Right cardiac atrium (tissue), 5 donors: Measurements from ENCODE around the gene SV2C. TPM values are rescaled to one million over a fixed set of nuclear protein-coding genes. Genes with fewer than 3 reads are reported as not detected.
A peak's percentile ranks its signal among the peaks of the same experiment; 100 is the strongest.
"Not testable (repeated sequence)": the region's sequence is repeated elsewhere in the genome, so short reads cannot be mapped to it uniquely, and the experiment has no call there.

ENCODE experiments used
- ATAC-seq, 2 donors: fragments of 200-7000 bp; cut with Tn5 transposase; one replicate each; pipeline versions ENCODE4 v1.8.0 to v1.9.1; 2020; ENCODE audit warnings: moderate library complexity in 2 of 2, mild to moderate bottlenecking in 1 of 2
- DNase-seq, 3 donors: peaks; one replicate each; pipeline ENCODE4 v3.0.0-alpha.2; 2020
- H3K27ac ChIP-seq: one replicate; pipeline ENCODE4 v1.5.1; 2013; ENCODE audit warnings: mild to moderate bottlenecking, low read length, control low read depth, moderate library complexity
- H3K27me3 ChIP-seq: one replicate; pipeline ENCODE4 v1.6.1; 2013; ENCODE audit not compliant: control insufficient read depth, insufficient read depth
- H3K4me1 ChIP-seq: one replicate; pipeline ENCODE4 v1.6.1; 2013; ENCODE audit warnings: low read length; ENCODE audit not compliant: control insufficient read depth, insufficient read depth
- H3K4me3 ChIP-seq: one replicate; pipeline ENCODE4 v1.5.1; 2013; ENCODE audit warnings: low read length, control low read depth
- H3K9me3 ChIP-seq: one replicate; pipeline ENCODE4 v1.6.1; 2013; ENCODE audit warnings: low read length; ENCODE audit not compliant: control insufficient read depth
- WGBS: extraction: QIAGEN DNeasy Blood & Tissue Kit; methylation state at CpG from one replicate; pipeline ENCODE4 v1.1.7; 2013; 5-methylcytosine and 5-hydroxymethylcytosine counted together
- intact Hi-C, 4 donors: fragments of 100-400 bp; cut with DNase I; formaldehyde crosslinking; loops; one replicate each; pipeline versions ENCODE4 v1.11.0 to v1.14.0; 2022 to 2023
- polyA plus RNA-seq: library from polyadenylated mRNA; stranded (reverse); fragments of 200-250 nt; gene quantifications from one replicate; pipeline ENCODE4 v1.2.3, GENCODE V29; 2013
- total RNA-seq, 4 donors: library from RNA; stranded (reverse); fragmentation: NEBNext Ultra II Directional; extraction: Animal tissue kit (Norgen Biotek cat#: 25700); gene quantifications; one replicate each; pipeline ENCODE4 v1.2.1, GENCODE V29; 2021
- donor health status: healthy with polysubstance abuse.
- donor health status: DM: no; HTN: yes; CAD: no.
- donor health status: DM: no; HTN: no; CAD: no.
- donor health status: DM: no; HTN: yes; CAD: no; lungs with severe emphysema.
- donor health status: DM: yes; HTN: yes; CAD: no.

SV2C gene
- total and polyA plus RNA-seq, 5 donors = 0.02 to 0.88 (median 0.11) TPM; not detected in 1

GRCh38 chr5:76345582-76345981 is 262.4 kb downstream of the SV2C start:
- Histone ChIP-seq H3K27ac (no peak overlapping the region), H3K4me1 (no peaks in the 10 kb centered on the region), H3K4me3 (no peak overlapping the region), H3K27me3 (no peaks in the 10 kb centered on the region), H3K9me3 (no peaks in the 10 kb centered on the region)
- ATAC-seq = no peak
- no peak for DNase-seq
- 88% methylated on average over 1 of the region's 1 CpG for WGBS
- intact Hi-C loops = no loop called here

DNA sequence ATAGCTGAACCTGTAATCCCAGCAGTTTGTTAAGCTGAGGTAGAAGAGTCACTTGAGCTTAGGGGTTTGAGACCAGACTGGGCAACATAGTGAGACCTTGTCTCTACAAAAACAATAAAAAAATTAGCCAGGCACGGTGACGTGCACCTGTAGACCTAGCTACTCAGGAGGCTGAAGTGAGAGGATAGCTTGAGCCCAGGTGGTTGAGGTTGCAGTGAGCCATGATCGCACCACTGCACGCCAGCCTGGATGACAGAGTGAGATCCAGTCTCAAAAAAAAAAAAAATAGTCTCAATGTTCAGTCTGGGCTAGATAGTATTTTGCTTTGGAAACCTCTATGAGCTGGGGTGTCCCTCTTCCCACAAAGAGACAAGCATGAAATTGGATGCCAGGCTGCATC is 268.0 kb downstream of the SV2C start:
- no peak overlapping the region for H3K4me3 ChIP-seq
- WGBS = 71% methylated on average over 4 of the region's 4 CpGs
- H3K27me3 ChIP-seq = no peaks in the 10 kb centered on the region
- no peak for ATAC-seq
- intact Hi-C loops = no loop called here
- no peak for DNase-seq
- H3K9me3 ChIP-seq = no peaks in the 10 kb centered on the region
- no peak overlapping the region for H3K27ac ChIP-seq
- H3K4me1 ChIP-seq = no peaks in the 10 kb centered on the region

DNA sequence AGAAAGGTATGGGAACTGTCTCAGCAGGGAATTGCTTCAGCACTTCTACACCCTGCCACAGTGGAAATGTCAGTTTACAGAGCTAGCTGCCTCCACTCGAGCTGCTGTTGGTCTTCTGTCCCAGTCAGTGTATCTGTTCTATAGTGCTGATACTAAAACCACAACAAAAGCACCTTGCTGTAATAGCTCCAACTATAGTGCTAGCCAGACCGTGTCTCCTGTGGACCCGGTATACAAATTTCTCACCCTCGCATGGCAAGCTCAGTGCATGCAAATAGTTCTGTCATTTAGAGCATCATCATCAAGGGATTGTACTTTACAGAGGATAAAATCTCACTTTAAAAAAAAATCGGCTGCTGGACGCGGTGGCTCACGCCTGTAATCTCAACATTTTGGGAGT is 268.4 kb downstream of the SV2C start:
- no peak for ATAC-seq
- DNase-seq = no peak
- 83% methylated on average over 8 of the region's 8 CpGs for WGBS
- Histone ChIP-seq H3K27ac (no peak overlapping the region), H3K9me3 (no peaks in the 10 kb centered on the region), H3K4me1 (no peaks in the 10 kb centered on the region), H3K4me3 (no peak overlapping the region), H3K27me3 (no peaks in the 10 kb centered on the region)
- intact Hi-C loops = no loop called here

- Histone ChIP-seq H3K9me3 (no peaks in the 10 kb centered on the region), H3K27me3 (no peaks in the 10 kb centered on the region), H3K27ac (no peak overlapping the region), H3K4me3 (no peak overlapping the region), H3K4me1 (no peaks in the 10 kb centered on the region)
- DNase-seq (no peak), ATAC-seq (no peak)
- WGBS = 85% methylated on average over 5 of the region's 5 CpGs
- intact Hi-C loops = no loop called here
Measured at GRCh38 chr5:76356887-76357286, 273.7 kb downstream of the SV2C start.

DNA sequence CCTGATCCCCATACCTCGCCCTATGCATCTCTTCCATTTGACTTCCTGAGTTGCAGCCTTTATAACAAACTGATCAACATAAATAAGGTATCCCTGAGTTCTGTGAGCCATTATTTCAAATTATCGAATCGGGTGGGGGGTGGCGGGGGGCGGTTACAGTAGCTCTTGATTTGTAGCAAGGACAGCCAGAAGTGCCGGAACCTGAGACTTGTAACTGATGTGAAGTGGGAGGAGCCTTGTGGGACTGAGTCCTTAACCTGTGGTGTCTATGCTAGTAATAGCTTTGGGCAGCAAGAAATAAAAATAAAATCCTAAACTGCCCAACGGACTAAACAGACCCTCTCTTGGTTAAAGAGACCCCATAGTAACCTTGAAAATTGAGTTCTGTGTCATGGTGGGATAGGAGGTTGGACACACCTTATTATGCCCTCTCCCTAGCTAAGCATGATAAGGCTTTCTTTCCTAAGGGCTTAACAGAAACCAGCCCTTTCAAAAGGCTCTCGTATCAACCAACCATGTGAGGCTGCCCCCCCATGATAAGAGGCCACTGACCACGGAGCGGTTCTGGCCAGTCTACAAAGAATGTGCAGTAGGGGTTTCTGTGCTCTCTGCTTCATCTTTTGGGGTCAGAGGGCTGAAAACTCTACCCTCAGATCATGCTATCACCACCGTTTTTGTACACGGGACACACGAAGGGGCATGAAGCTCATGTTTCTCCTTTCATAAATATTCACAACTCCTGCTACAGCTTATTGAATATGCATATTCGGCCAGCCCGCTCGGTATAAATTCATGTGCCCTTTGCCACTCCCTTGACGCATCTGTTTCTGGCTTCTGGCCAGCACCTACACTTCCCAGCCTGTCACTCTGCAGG is 280.4 kb downstream of the SV2C start:
- Histone ChIP-seq H3K27ac (no peak overlapping the region), H3K4me1 (no peaks in the 10 kb centered on the region), H3K4me3 (no peak overlapping the region), H3K27me3 (no peaks in the 10 kb centered on the region), H3K9me3 (no peaks in the 10 kb centered on the region)
- intact Hi-C loops = no loop called here
- no peak for ATAC-seq
- 47% methylated on average over 17 of the region's 17 CpGs for WGBS
- DNase-seq = peak in 1 of 3 donors; percentile 45

DNA sequence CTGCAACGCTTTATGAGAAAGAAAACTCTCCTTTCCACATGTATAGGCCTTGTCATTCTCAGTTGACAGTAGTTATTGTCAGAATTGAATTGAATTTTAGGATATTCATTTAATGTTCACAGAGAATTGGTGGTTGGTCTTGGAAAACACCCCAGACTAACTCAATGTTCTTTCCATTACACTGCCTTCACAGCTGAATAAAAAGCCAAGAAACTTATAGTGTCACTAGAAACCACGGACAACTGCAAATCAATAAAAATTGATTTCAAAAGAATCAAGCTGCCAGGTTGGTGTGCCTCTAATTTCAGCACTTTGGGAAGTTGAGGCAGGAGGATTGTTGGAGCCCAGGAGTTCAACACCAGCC is 281.0 kb downstream of the SV2C start:
- intact Hi-C loops = no loop called here
- Histone ChIP-seq H3K27me3 (no peaks in the 10 kb centered on the region), H3K27ac (no peak overlapping the region), H3K9me3 (no peaks in the 10 kb centered on the region), H3K4me3 (no peak overlapping the region), H3K4me1 (no peaks in the 10 kb centered on the region)
- DNase-seq = no peak
- ATAC-seq = no peak
- WGBS = 67% methylated on average over 2 of the region's 2 CpGs

- Histone ChIP-seq H3K27me3 (no peaks in the 10 kb centered on the region), H3K27ac (no peak overlapping the region), H3K9me3 (no peaks in the 10 kb centered on the region), H3K4me1 (no peaks in the 10 kb centered on the region), H3K4me3 (no peak overlapping the region)
- intact Hi-C loops = no loop called here
- DNase-seq (no peak), ATAC-seq (no peak)
Measured at GRCh38 chr5:76365561-76365960, 282.4 kb downstream of the SV2C start.

- H3K9me3 ChIP-seq = no peaks in the 10 kb centered on the region
- intact Hi-C loops = no loop called here
- 95% methylated on average over 2 of the region's 2 CpGs for WGBS
- DNase-seq (no peak), ATAC-seq (no peak)
- no peaks in the 10 kb centered on the region for H3K27me3 ChIP-seq
- no peak overlapping the region for H3K4me3 ChIP-seq
- H3K27ac ChIP-seq = no peak overlapping the region
- H3K4me1 ChIP-seq = no peaks in the 10 kb centered on the region
Measured at GRCh38 chr5:76366596-76366995, 283.4 kb downstream of the SV2C start.

- no peak for DNase-seq
- no peak for ATAC-seq
- H3K27ac ChIP-seq = no peak overlapping the region
Measured at GRCh38 chr5:76367623-76368371, 284.6 kb downstream of the SV2C start.

GRCh38 chr5:76368941-76369340 is 285.8 kb downstream of the SV2C start:
- H3K27ac ChIP-seq = no peak overlapping the region
- peaks cover 2% of the 10 kb centered on the region for H3K4me1 ChIP-seq
- DNase-seq (no peak), ATAC-seq (no peak)
- WGBS = 67% methylated on average over 1 of the region's 1 CpG
- intact Hi-C loops = no loop called here
- no peaks in the 10 kb centered on the region for H3K9me3 ChIP-seq
- H3K27me3 ChIP-seq = no peaks in the 10 kb centered on the region
- no peak overlapping the region for H3K4me3 ChIP-seq

More at GRCh38 chr5:76367623-76368371, 284.6 kb downstream of the SV2C start:
- Histone ChIP-seq H3K27me3 (no peaks in the 10 kb centered on the region), H3K9me3 (no peaks in the 10 kb centered on the region), H3K4me1 (peaks cover 2% of the 10 kb centered on the region), H3K4me3 (no peak overlapping the region)
- intact Hi-C loops = no loop called here
- 89% methylated on average over 6 of the region's 6 CpGs for WGBS

- DNase-seq, intact Hi-C loops, H3K4me1 ChIP-seq, H3K9me3 ChIP-seq, ATAC-seq, H3K27me3 ChIP-seq, H3K4me3 ChIP-seq, H3K27ac ChIP-seq: not testable (repeated sequence)
- 74% methylated on average over 7 of the region's 8 CpGs for WGBS
Measured at GRCh38 chr5:76369668-76370067, 286.5 kb downstream of the SV2C start.
